Natural killer cell (primary cell): ENCODE results near the gene MAX. TPM values are rescaled to one million over a fixed set of nuclear protein-coding genes. Genes with fewer than 3 reads are reported as not detected.

Experiments used
- ATAC-seq, 3 donors: fragments of 150-1000 bp in 2 of 3; fragments of 200-7000 bp in 1 of 3; cut with Tn5 transposase; 1 replicate in 1 of 3; 2 replicates in 2 of 3; pipeline ENCODE4 v1.10.0; 2021; ENCODE audit warnings: mild to moderate bottlenecking in 2 of 3, moderate library complexity in 2 of 3
- DNase-seq, 2 donors: peaks; one replicate each; pipeline versions ENCODE4 v3.0.0 to v3.0.0-alpha.2; 2013 to 2021; ENCODE audit warnings: mixed read lengths in 1 of 2
- H3K27ac ChIP-seq: one replicate; pipeline ENCODE4 v1.5.1; 2013; ENCODE audit warnings: mild to moderate bottlenecking, low read length
- H3K27me3 ChIP-seq: one replicate; pipeline ENCODE4 v1.6.1; 2013; ENCODE audit warnings: low read length; ENCODE audit not compliant: control insufficient read depth, insufficient read depth
- H3K36me3 ChIP-seq: one replicate; pipeline ENCODE4 v1.6.1; 2013; ENCODE audit warnings: low read length; ENCODE audit not compliant: control insufficient read depth, insufficient read depth
- H3K4me1 ChIP-seq: one replicate; pipeline ENCODE4 v1.6.1; 2013; ENCODE audit warnings: low read length; ENCODE audit not compliant: control insufficient read depth, insufficient read depth
- H3K4me3 ChIP-seq: one replicate; pipeline ENCODE4 v1.5.1; 2013; ENCODE audit warnings: low read length
- H3K9me3 ChIP-seq: one replicate; pipeline ENCODE4 v1.6.1; 2013; ENCODE audit warnings: low read length; ENCODE audit not compliant: control insufficient read depth, insufficient read depth
- H3K27ac Mint-ChIP-seq, 2 donors: one replicate each; pipeline ENCODE4 v1.8.0; 2022; ENCODE audit warnings: mild to moderate bottlenecking in 2 of 2, mixed read lengths in 2 of 2, moderate library complexity in 1 of 2
- H3K27me3 Mint-ChIP-seq, 2 donors: one replicate each; pipeline ENCODE4 v1.8.0; 2022; ENCODE audit warnings: low read depth in 2 of 2, mixed read lengths in 2 of 2
- H3K36me3 Mint-ChIP-seq: one replicate; pipeline ENCODE4 v1.8.0; 2022; ENCODE audit warnings: mixed read lengths
- H3K4me1 Mint-ChIP-seq, 2 donors: one replicate each; pipeline ENCODE4 v1.8.0; 2022; ENCODE audit warnings: mixed read lengths in 2 of 2
- H3K4me3 Mint-ChIP-seq: one replicate; pipeline ENCODE4 v1.8.0; 2022; ENCODE audit warnings: mild to moderate bottlenecking, moderate library complexity, mixed read lengths
- H3K9me3 Mint-ChIP-seq, 2 donors: one replicate each; pipeline ENCODE4 v1.8.0; 2022; ENCODE audit warnings: mixed read lengths in 2 of 2
- CTCF ChIP-seq: fragments of 200-600 bp; IDR thresholded peaks from one replicate; pipeline ENCODE4 v1.8.0; 2022; ENCODE audit warnings: antibody characterized with exemption
- WGBS: methylation state at CpG from one replicate; pipeline ENCODE4 v1.1.7; 2013; ENCODE audit warnings: missing lambda C conversion rate; ENCODE audit not compliant: insufficient coverage; 5-methylcytosine and 5-hydroxymethylcytosine counted together
- intact Hi-C: fragments of 100-400 bp; cut with micrococcal nuclease; formaldehyde crosslinking; loops from one replicate; pipeline ENCODE4 v1.14.2; 2022
- total RNA-seq, 4 donors: library from RNA; stranded (reverse); fragments of 120-200 nt in 1 of 4; gene quantifications; one replicate each; pipeline versions ENCODE4 v1.2.3 to v1.2.4, GENCODE V29; 2013 to 2022

MAX gene
- total RNA-seq, 3 donors from 2014 or later (not counting 1 experiment from before 2014, with no cell fraction given) = 162 to 208 (median 191) TPM

GRCh38 chr14:65104791-65105190 is 2.5 kb upstream of the MAX start:
- no peak overlapping the region for H3K4me3 Mint-ChIP-seq
- no peak for TF ChIP-seq CTCF
- H3K27me3 Mint-ChIP-seq = peaks cover 7 to 9% of the 10 kb centered on the region in 2 donors
- Histone ChIP-seq H3K9me3 (no peaks in the 10 kb centered on the region), H3K36me3 (no peaks in the 10 kb centered on the region), H3K4me3 (no peak overlapping the region), H3K27me3 (peaks cover 7% of the 10 kb centered on the region), H3K27ac (no peak overlapping the region), H3K4me1 (peaks cover 16% of the 10 kb centered on the region)
- intact Hi-C loops = loop anchor here (5.0 kb wide), 1 partner anchor 192 kb away; the partner anchor contains the start of gene CHURC1
- WGBS = 97% methylated on average over 3 of the region's 3 CpGs
- DNase-seq (no peak), ATAC-seq (no peak)
- no peak overlapping the region for H3K27ac Mint-ChIP-seq
- peaks cover 18 to 26% of the 10 kb centered on the region in 2 donors for H3K4me1 Mint-ChIP-seq
- H3K36me3 Mint-ChIP-seq = no peaks in the 10 kb centered on the region
- no peaks in the 10 kb centered on the region for H3K9me3 Mint-ChIP-seq

GRCh38 chr14:65103150-65103760 is 938 bp upstream of the MAX start:
- Histone ChIP-seq H3K27ac (peak overlapping the region; percentile 75), H3K27me3 (peaks cover 7% of the 10 kb centered on the region), H3K4me3 (peak overlapping the region; percentile 76), H3K36me3 (no peaks in the 10 kb centered on the region), H3K4me1 (peaks cover 16% of the 10 kb centered on the region), H3K9me3 (no peaks in the 10 kb centered on the region)
- peaks cover 0 to 4% of the 10 kb centered on the region in 2 donors for H3K27me3 Mint-ChIP-seq
- 8% methylated on average over 21 of the region's 22 CpGs for WGBS
- ATAC-seq (no peak), DNase-seq (peak in 1 of 2 donors; percentile 47)
- intact Hi-C loops = loop anchor here (5.0 kb wide), 1 partner anchor 191 kb away; the partner anchor contains the start of gene CHURC1
- no peaks in the 10 kb centered on the region for H3K36me3 Mint-ChIP-seq
- no peaks in the 10 kb centered on the region for H3K9me3 Mint-ChIP-seq
- TF ChIP-seq CTCF = no peak
- peak overlapping the region; percentile 96 for H3K4me3 Mint-ChIP-seq
- peak overlapping the region; percentile 91 to 94 for H3K27ac Mint-ChIP-seq
- peaks cover 32 to 41% of the 10 kb centered on the region in 2 donors for H3K4me1 Mint-ChIP-seq

GRCh38 chr14:65101631-65102440 is 481 bp downstream of the MAX start:
- Mint-ChIP-seq H3K4me1 (peaks cover 44 to 55% of the 10 kb centered on the region in 2 donors), H3K4me3 (peak overlapping the region; percentile 96), H3K27ac (peak overlapping the region; percentile 94 to 95), H3K36me3 (no peaks in the 10 kb centered on the region), H3K9me3 (no peaks in the 10 kb centered on the region), H3K27me3 (peaks cover 0 to 4% of the 10 kb centered on the region in 2 donors)
- Histone ChIP-seq H3K27me3 (peaks cover 7% of the 10 kb centered on the region), H3K9me3 (no peaks in the 10 kb centered on the region), H3K27ac (peak overlapping the region; percentile 94), H3K4me3 (peak overlapping the region; percentile 76), H3K36me3 (peaks cover 7% of the 10 kb centered on the region), H3K4me1 (peaks cover 20% of the 10 kb centered on the region)
- WGBS = 0% methylated on average over 46 of the region's 66 CpGs
- no peak for TF ChIP-seq CTCF
- intact Hi-C loops = loop anchor here (1.0 to 5.0 kb wide), 2 partner anchors 115 to 190 kb away; partner anchors contain the start of gene CHURC1
- peak in 1 of 2 donors; percentile 69 for DNase-seq
- no peak for ATAC-seq
